Measurements from ENCODE around the gene GPC4.
"Not testable (repeated sequence)": the region's sequence is repeated elsewhere in the genome, so short reads cannot be mapped to it uniquely, and the experiment has no call there.

The GPC4 gene

GRCh38 chrX:133364865-133365264, 50.4 kb downstream of the GPC4 start:
- DNase-seq: no peak

- DNase-seq: no peak
These were observed 51.1 kb downstream of the GPC4 start for GRCh38 chrX:133364196-133364595.

GRCh38 chrX:133362538-133362937, 52.8 kb downstream of the GPC4 start:
- DNase-seq: no peak

DNA sequence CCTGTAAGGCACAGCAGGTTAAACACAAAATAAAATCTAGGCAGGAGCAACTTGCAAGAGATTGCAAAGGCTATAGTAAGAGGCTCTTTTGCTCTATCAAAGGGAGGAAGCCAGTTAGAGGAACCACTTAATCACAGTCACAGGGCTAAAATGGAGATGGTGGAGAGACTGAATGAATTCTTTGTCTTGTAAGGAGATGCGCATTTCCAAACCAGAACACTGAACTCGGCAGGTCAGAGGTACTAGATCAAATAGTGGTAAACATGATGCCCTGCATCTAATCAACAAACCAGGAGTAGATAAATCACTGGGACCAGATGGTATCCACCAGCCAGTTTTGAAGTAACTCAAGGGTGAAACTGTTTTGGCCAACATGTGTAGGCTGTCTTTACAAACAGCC, 55.8 kb downstream of the GPC4 start:
- DNase-seq: no peak

DNA sequence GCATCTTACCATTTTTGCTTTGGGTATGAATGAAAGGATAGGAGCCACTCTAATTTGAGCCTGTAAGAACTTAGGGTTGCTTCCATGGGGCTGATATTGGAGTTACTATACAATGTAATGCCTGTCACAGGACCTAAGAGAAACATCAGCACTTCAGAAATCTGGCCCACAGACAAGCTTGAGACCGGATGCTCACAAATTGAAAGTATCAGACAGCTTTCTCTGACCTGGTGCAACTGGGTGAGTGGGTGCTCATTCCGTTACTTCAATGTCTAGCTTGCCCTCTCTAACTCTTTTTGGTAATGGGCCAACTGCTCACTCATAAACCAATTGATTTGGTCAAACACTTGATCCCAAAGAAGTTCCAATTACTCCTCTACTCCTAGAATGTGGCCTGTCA, 62.1 kb downstream of the GPC4 start:
- DNase-seq: no peak

DNA sequence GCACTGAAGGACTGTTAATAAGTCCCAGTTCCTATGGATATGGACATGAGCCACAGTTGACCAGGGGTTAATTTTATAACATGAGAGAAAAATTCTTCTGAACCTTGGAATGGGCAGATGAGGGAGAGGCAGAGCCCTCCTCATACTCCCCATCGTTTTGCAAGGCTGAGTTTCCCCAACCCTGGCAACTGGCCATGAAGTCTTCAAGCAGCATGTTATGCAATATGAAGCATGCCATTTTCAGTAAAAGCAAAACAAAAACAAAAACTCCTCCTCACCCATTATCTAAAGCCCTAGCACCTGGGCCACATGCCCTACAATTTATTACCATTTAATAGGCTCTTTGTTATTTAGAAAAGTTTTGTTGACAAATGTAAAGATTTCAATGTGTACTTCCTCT, 64.5 kb downstream of the GPC4 start:
- DNase-seq: no peak

DNA sequence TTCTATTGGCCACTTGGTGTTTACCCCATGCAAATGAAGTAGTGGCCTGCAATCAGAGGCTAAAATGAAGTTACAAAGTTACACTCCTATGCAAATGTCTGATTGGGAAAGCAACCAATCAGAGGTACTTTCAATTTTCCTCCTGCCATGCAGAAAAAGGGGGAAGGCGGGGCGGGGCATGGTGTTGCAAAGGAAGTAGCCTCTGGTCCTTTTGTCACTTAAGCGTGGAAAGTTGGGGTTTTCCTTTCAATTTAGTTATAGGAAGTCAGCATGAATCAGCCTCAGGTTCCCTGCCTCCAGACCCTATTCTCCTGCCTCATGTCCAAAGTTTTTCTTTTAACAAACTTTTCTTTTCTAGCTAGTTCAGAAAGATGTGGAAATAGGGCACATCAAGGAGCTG, 69.3 kb downstream of the GPC4 start:
- no peak for DNase-seq

DNA sequence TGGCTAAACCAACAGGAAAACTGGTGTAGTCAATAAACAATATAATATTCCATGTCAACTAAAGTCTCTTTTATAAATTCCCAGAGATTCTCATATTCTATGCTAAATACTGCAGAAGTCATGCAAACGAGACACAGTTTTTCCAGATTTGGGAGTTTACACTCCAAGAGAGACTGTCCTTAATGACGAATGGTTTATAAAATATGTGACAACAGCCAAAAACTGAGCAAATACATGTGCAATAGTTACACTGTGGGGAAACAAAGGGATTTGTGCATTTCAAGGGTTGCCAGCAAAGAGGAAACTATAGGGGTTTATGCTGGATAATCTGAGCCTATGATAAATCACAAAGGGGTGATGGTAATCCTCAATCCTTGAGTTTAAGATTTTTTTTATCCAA, 75.7 kb downstream of the GPC4 start:
- no peak for DNase-seq

- no peak for DNase-seq
These were observed 78.0 kb downstream of the GPC4 start for GRCh38 chrX:133337250-133337649.

DNA sequence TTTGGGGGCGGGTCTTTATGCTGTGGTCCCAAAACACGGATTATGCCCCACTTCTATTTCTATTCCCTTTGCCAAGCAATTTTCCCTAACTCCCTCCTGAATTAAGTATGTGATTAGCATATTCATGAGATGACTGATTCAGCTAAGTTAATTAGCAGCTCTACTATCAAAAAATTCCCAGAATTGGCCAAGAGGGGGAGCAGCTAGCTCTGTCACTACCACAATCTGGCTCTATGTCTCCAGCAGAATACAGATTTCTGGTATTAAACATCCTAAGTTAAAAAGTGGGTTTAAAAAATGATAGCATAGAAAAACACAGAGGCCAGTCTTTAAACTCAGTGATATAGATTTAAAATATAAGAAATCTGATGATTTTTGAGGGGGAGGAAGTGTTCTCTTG, 80.3 kb downstream of the GPC4 start:
- no peak for DNase-seq

DNA sequence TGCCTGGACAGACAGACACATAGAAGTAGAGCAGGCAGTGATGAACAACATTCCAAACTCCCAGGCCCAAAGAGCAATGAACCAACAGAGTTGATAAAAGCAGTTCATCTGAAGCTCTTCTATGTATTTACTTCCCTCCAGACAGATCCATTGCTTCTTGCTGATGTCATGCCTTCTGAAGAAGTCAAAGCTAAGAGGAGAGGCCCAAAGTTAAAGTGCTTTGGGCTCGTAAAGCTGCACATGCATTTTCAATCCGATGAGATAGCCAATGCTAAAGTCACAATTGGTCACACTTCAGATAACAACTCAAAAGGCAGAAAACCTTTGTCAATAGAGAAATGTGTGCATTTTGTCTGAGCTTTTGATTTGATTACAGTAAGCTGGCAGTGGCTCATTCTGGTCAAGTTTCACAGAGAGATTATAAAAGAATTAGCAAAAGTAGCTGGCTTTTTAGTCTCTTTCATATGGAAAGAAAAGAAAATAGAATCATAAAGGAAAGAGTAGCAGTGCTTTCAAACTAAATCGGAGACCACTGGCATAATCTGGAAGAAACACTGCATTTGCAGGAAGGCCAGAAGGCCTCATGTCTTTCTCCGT, 82.0 kb downstream of the GPC4 start:
- DNase-seq: no peak

DNA sequence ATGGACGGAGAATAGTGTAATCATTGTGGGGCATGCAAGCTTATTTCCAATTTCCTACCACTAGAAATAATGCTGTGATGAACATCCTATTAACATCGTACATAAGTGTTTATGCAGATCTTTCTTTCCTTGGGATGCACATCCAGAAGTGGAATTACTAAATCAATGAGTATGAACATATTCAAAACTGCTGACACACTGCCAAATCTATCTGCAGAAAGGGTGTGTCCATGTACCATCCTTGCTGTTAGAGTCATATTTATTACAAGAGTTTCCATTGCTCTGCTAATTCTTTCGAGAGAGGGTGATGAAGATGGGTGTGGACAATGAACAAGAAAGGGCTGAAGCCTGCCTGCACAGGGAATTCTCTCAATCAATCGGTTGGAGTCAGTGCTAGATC, 82.6 kb downstream of the GPC4 start:
- DNase-seq: no peak

- DNase-seq: no peak
These were observed 84.3 kb downstream of the GPC4 start for GRCh38 chrX:133330956-133331355.

DNA sequence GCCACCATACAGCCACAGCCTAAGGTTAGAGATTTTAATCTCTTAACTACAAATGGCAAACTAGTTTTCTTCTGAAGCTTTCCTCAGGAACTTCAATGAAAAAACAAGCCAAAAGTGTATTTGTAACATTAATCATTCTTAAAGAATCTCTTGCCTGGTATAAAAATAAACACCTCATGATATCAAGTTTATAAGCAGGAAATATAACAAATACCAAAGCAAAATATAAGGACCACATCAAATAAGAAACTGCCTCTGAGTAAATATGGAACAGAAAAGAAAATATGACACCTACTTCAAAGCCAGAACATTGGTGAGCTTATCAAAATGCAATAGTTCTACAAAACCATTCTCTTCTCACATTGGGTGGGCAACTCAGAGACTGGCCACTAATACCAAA, 89.9 kb downstream of the GPC4 start:
- no peak for DNase-seq

- DNase-seq: no peak
These were observed 91.9 kb downstream of the GPC4 start for GRCh38 chrX:133323431-133323830.

DNA sequence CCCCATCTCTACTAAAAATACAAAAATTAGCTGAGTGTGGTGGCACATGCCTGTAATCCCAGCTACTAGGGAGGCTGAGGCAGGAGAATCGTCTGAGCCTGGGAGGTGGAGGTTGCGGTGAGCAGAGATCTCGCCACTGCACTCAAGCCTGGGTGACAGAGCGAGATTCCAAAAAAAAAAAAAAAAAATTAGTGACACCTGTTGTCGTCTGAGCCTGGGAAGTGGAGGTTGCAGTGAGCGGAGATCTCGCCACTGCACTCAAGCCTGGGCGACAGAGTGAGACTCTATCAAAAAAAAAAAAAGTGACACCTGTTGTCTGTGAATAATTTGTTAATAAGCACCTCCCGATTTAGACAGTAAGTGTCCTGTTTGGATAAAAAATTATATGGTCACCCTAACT, 93.0 kb downstream of the GPC4 start:
- not testable (repeated sequence) for DNase-seq

DNA sequence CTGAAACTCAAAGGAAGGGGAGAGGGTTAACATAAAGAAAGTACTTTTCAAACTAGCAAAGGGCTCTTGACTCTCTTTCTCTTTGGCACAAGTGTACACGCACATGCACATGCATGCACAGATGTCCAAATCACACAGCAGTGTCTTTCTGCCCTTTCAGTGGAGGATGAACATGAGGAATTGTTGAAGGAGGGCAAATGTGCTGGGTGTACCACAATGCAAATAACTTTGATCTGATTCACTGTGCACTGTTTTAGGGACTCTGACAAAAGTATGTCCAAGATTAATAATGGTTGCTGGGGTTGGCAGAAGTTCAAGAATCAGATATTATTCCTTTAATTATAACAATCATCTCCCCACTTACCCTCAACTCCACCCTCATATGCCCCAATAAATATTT, 93.8 kb downstream of the GPC4 start:
- DNase-seq: no peak

DNA sequence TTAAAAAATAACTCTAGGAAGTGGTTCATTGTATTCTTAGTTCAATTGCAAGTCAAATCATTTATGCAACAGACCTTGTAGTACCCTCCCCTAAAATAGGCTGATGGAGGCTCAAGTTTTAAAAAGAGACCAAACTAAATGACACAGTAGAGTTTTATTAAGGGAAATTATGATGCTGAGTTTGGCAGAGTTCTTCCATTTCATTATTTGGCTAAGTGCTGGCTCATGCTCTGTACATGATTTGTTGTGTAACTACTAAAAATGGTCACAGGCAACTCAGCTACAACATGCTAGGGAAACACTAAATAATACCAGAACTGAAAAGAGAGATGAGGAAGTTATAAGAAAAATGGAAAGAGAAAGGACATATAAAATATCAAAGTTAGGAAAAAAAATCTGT, 101.0 kb downstream of the GPC4 start:
- no peak for DNase-seq

GRCh38 chrX:133308499-133308897, 106.8 kb downstream of the GPC4 start:
- no peak for DNase-seq

DNA sequence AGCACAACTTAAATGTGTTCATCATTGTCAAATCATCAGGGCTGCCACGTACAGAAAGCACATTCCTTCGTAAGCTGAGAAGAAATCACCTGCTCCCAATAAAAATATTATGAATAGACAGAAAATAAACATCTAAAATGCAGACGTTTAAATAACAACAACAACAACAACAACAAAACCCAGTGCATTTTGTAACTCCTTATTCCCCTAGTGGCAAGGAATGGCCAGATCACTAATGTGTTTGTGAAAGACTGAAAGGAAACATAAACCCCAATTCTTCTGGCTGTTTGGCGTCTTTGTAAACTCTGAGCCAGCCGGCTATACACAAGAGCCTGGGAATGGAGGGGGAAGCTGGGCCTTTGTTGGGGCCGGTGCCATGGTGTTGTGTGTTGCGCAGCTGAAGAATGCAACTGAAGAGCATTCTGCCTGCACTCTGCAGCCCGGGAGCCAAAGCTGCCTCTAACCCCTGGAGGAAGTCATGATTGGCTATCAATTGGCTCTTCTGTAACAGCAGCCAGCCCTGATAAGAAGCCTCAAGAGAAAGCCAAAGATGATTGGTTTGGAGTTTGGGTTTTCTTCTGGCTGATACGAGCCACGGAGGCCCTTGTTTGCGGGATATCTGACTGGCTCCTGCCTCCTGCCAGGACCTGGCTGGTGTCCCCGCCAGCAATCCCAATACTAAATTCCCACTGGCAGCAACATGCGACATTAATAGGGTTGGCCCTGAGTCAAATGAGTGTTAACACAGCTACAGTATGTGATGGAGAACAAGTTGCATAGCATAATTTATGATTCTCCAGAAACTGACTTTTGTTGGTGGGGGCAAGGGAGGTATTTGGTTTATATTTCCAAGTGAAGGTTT, 107.4 kb downstream of the GPC4 start:
- DNase-seq: no peak

DNA sequence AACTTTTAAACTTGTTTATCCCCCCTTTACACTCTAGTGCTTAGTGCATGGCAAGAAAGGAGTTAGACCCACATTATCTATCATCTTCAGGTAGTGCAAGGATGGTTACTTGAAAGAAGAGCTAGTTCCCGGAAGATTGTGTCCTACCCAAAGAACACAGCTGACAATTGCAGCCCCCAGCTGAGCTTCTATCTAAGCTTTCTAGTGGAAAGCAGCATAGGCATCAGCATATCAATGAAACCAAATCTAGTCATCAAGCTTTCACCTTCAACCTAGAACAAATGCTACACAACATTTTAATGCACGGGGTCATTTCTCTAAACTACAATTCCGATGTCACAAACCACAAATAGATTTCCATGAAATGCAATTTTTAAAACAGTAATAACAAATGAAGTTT, 108.2 kb downstream of the GPC4 start:
- DNase-seq: no peak

DNA sequence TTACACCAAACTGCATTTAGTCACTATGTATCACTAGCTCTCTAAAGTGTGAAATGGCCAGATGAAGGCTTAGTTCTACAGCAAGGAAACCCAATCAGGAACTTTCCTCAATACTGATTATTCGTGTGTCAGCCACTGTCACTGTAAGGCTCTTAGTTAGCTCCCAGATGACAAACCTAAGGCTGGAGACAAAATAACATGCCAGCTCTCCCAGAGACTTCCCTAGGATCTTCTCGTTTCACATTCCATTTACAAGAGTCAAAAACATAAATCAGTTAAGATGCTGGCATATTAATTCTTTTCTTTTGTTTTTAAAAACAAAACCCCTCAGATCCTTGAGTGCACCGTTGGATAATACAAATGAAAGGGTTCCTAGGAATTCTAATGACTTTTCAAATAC, 109.0 kb downstream of the GPC4 start:
- no peak for DNase-seq

- DNase-seq: no peak
These were observed 109.9 kb downstream of the GPC4 start for GRCh38 chrX:133305348-133305747.

GRCh38 chrX:133302775-133303445, 112.4 kb downstream of the GPC4 start:
- no peak for DNase-seq

All from activated naive CD4-positive, alpha-beta T cell (primary cell).